ENCODE data around the gene WWOX.

DNA sequence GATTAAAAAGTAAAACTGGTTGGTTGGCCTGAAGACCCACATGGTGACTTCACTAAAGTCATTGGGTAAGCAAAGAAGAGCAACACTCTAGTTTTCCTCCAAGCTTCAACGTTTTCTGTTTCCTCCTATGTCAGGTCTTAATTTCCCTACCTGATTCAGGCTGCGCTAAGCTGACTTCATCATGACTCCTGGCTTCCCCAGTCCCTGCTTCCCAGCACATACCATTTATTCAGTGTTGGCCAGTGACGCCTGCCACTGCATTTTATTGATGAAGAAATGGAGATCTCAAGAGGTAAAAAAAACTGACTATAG, 645.3 kb downstream of the WWOX start:
- TF ChIP-seq POLR2A (IDR thresholded peaks at IDR 0.05; ENCODE audit: control extremely low read depth in 1 of 2, low read depth in 2 of 2, low read length in 2 of 2) (no peak), JUN (IDR thresholded peaks at IDR 0.05; ENCODE audit: low read depth, low read length) (no peak), NRF1 (IDR thresholded peaks at IDR 0.05; ENCODE audit: low read depth, low read length) (no peak), TBP (IDR thresholded peaks at IDR 0.05; ENCODE audit: low read depth, low read length) (no peak), HDAC2 (IDR thresholded peaks at IDR 0.05; ENCODE audit: borderline replicate concordance in 1 of 2, low read depth in 2 of 2, low read length in 2 of 2) (no peak), NANOG (IDR thresholded peaks at IDR 0.05; ENCODE audit: insufficient read depth, low read depth, low read length, poor library complexity, severe bottlenecking) (no peak), TCF12 (IDR thresholded peaks at IDR 0.05; ENCODE audit: low read depth, low read length) (no peak)
- TF ChIP-seq, protein P1, sequence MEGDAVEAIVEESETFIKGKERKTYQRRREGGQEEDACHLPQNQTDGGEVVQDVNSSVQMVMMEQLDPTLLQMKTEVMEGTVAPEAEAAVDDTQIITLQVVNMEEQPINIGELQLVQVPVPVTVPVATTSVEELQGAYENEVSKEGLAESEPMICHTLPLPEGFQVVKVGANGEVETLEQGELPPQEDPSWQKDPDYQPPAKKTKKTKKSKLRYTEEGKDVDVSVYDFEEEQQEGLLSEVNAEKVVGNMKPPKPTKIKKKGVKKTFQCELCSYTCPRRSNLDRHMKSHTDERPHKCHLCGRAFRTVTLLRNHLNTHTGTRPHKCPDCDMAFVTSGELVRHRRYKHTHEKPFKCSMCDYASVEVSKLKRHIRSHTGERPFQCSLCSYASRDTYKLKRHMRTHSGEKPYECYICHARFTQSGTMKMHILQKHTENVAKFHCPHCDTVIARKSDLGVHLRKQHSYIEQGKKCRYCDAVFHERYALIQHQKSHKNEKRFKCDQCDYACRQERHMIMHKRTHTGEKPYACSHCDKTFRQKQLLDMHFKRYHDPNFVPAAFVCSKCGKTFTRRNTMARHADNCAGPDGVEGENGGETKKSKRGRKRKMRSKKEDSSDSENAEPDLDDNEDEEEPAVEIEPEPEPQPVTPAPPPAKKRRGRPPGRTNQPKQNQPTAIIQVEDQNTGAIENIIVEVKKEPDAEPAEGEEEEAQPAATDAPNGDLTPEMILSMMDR (IDR thresholded peaks at IDR 0.05; ENCODE audit: control extremely low read depth in 1 of 3, insufficient read depth in 1 of 3, low read depth in 1 of 3, low read length in 3 of 3), result no peak
- TF ChIP-seq, protein P2, sequence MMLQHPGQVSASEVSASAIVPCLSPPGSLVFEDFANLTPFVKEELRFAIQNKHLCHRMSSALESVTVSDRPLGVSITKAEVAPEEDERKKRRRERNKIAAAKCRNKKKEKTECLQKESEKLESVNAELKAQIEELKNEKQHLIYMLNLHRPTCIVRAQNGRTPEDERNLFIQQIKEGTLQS (IDR thresholded peaks at IDR 0.05; ENCODE audit: insufficient read depth, low read depth, low read length), result no peak
- TF ChIP-seq, protein P3, sequence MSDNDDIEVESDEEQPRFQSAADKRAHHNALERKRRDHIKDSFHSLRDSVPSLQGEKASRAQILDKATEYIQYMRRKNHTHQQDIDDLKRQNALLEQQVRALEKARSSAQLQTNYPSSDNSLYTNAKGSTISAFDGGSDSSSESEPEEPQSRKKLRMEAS (IDR thresholded peaks at IDR 0.05), result no peak

All from H1 (cell line).